GM12892 (cell line): ENCODE results near the gene CDC7.

Experiments used
- DNase-seq: peaks from one replicate; pipeline ENCODE4 v3.0.0; 2011; ENCODE audit not compliant: insufficient read length
- FAIRE-seq: peaks from 2 replicates; lab custom pipeline; 2011; peaks lifted over from hg19 to GRCh38; lab: Jason Lieb, UNC
- POLR2A ChIP-seq: IDR thresholded peaks from 2 replicates; pipeline ENCODE4 v1.6.1; 2011; ENCODE audit warnings: low read depth, low read length, control low read depth
- POLR2AphosphoS5 ChIP-seq: IDR thresholded peaks from 2 replicates; pipeline ENCODE4 v1.6.1; 2011; ENCODE audit warnings: low read depth, low read length, control low read depth
- TAF1 ChIP-seq: IDR thresholded peaks from 2 replicates; pipeline ENCODE4 v1.6.1; 2011; ENCODE audit warnings: low read depth, mild to moderate bottlenecking, control low read depth, low read length, borderline replicate concordance

The CDC7 gene

GRCh38 chr1:91499904-91500755 lies 521 bp upstream of the CDC7 start:
- DNase-seq: no peak
- no peak; the same call in 1 of the 2 replicates for TF ChIP-seq TAF1
- TF ChIP-seq POLR2AphosphoS5: no peak
- no peak for TF ChIP-seq POLR2A
- FAIRE-seq: no peak

- DNase-seq (no peak), FAIRE-seq (no peak)
- no peak for TF ChIP-seq POLR2A
- TF ChIP-seq POLR2AphosphoS5: no peak
- no peak for TF ChIP-seq TAF1
These were observed 836 bp downstream of the CDC7 start for GRCh38 chr1:91501523-91501851.

- no peak for TF ChIP-seq TAF1
- no peak for TF ChIP-seq POLR2A
- TF ChIP-seq POLR2AphosphoS5: no peak
- DNase-seq (no peak), FAIRE-seq (peak; percentile 86)
These were observed 1.5 kb downstream of the CDC7 start for GRCh38 chr1:91501971-91502671.

GRCh38 chr1:91502672-91503184 lies 2.1 kb downstream of the CDC7 start:
- TF ChIP-seq TAF1 (no peak), POLR2AphosphoS5 (no peak), POLR2A (no peak)
- no peak for DNase-seq
- peak; percentile 38 for FAIRE-seq

- TF ChIP-seq POLR2A: no peak
- no peak for TF ChIP-seq TAF1
- TF ChIP-seq POLR2AphosphoS5: no peak
- FAIRE-seq: no peak
- DNase-seq: no peak
These were observed 2.8 kb downstream of the CDC7 start for GRCh38 chr1:91503332-91503900.

GRCh38 chr1:91503975-91504530 lies 3.4 kb downstream of the CDC7 start:
- no peak for TF ChIP-seq TAF1
- TF ChIP-seq POLR2AphosphoS5: no peak
- no peak for TF ChIP-seq POLR2A
- no peak for FAIRE-seq
- DNase-seq: no peak

GRCh38 chr1:91505086-91505485 lies 4.4 kb downstream of the CDC7 start:
- TF ChIP-seq TAF1: no peak
- no peak for TF ChIP-seq POLR2A
- no peak for TF ChIP-seq POLR2AphosphoS5
- DNase-seq (no peak), FAIRE-seq (peak; percentile 68)

GRCh38 chr1:91506071-91506470 lies 5.4 kb downstream of the CDC7 start:
- DNase-seq (no peak), FAIRE-seq (no peak)
- no peak for TF ChIP-seq TAF1
- TF ChIP-seq POLR2A: no peak
- no peak for TF ChIP-seq POLR2AphosphoS5

- TF ChIP-seq POLR2AphosphoS5 (no peak), POLR2A (no peak), TAF1 (no peak)
- FAIRE-seq (no peak), DNase-seq (no peak)
These were observed 6.7 kb downstream of the CDC7 start for GRCh38 chr1:91507328-91507727.

GRCh38 chr1:91510754-91511153 lies 10.1 kb downstream of the CDC7 start:
- FAIRE-seq: no peak
- TF ChIP-seq POLR2A: no peak
- TF ChIP-seq TAF1: no peak
- TF ChIP-seq POLR2AphosphoS5: no peak
- no peak for DNase-seq

GRCh38 chr1:91511386-91511785 lies 10.7 kb downstream of the CDC7 start:
- peak; percentile 84 for FAIRE-seq
- TF ChIP-seq POLR2AphosphoS5 (no peak), POLR2A (no peak), TAF1 (no peak)
- no peak for DNase-seq

- FAIRE-seq: no peak
- TF ChIP-seq POLR2A (no peak), TAF1 (no peak), POLR2AphosphoS5 (no peak)
- no peak for DNase-seq
These were observed 12.5 kb downstream of the CDC7 start for GRCh38 chr1:91513160-91513559.

GRCh38 chr1:91513706-91514105 lies 13.1 kb downstream of the CDC7 start:
- FAIRE-seq: no peak
- DNase-seq: no peak
- TF ChIP-seq POLR2A (no peak), TAF1 (no peak), POLR2AphosphoS5 (no peak)
